Measurements from ENCODE around the gene MTG1.
A peak's percentile ranks its signal among the peaks of the same experiment; 100 is the strongest.

MTG1 gene

DNA sequence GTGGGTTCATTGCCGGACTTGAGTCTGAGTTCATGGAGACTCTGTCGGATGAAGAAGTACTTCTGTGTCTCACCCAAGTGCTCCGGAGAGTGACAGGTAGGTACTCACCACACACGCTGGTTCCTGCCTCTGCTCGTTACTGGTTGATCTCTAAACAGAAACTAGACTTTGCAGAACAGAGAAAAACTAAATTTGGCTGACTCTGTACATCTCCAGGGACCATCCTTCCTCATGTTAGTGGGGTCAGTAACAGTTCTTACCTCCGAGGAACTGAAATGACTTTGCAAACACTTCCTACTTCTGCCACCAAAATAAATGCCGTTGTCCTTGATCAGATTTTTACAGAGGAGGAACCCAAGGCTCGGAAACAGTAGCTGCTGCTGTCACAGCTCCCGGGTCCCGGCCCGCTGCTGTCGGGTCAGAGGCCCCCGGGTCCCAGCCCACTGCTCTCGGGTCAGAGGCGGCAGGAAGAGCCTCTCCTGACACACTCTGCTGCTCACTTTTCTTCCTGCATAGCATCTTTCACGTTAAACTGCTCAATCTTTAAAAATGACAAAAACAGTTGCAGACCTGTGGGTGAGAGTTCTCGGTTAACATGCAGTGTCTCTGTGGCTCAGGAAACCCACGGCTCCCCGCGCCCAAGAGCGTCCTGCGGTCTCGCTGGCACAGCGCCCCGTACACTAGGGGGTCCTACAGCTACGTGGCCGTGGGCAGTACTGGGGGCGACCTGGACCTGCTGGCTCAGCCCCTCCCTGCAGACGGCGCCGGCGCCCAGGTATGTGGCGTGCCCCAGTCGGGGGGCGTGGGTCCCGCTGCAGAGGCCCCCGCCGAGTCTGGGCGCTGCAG, 4.8 kb upstream of the MTG1 start:
- H3K27ac ChIP-seq = no peak overlapping the region

GRCh38 chr10:133390597-133391248, 3.2 kb upstream of the MTG1 start:
- no peak overlapping the region for H3K27ac ChIP-seq
- TF ChIP-seq, protein P1, sequence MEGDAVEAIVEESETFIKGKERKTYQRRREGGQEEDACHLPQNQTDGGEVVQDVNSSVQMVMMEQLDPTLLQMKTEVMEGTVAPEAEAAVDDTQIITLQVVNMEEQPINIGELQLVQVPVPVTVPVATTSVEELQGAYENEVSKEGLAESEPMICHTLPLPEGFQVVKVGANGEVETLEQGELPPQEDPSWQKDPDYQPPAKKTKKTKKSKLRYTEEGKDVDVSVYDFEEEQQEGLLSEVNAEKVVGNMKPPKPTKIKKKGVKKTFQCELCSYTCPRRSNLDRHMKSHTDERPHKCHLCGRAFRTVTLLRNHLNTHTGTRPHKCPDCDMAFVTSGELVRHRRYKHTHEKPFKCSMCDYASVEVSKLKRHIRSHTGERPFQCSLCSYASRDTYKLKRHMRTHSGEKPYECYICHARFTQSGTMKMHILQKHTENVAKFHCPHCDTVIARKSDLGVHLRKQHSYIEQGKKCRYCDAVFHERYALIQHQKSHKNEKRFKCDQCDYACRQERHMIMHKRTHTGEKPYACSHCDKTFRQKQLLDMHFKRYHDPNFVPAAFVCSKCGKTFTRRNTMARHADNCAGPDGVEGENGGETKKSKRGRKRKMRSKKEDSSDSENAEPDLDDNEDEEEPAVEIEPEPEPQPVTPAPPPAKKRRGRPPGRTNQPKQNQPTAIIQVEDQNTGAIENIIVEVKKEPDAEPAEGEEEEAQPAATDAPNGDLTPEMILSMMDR (conservative IDR thresholded peaks at IDR 0.05) = no peak
- no peak for TF ChIP-seq ZFX (IDR thresholded peaks at IDR 0.05)

More for the DNA sequence above, 4.8 kb upstream of the MTG1 start:
- no peak for TF ChIP-seq ZFX (IDR thresholded peaks at IDR 0.05)
- TF ChIP-seq, protein P1 (conservative IDR thresholded peaks at IDR 0.05) = no peak

- TF ChIP-seq ZFX (IDR thresholded peaks at IDR 0.05) = no peak
- TF ChIP-seq, protein P1 (conservative IDR thresholded peaks at IDR 0.05) = no peak
- H3K27ac ChIP-seq = no peak overlapping the region
Measured at GRCh38 chr10:133391249-133391635, 2.7 kb upstream of the MTG1 start.

DNA sequence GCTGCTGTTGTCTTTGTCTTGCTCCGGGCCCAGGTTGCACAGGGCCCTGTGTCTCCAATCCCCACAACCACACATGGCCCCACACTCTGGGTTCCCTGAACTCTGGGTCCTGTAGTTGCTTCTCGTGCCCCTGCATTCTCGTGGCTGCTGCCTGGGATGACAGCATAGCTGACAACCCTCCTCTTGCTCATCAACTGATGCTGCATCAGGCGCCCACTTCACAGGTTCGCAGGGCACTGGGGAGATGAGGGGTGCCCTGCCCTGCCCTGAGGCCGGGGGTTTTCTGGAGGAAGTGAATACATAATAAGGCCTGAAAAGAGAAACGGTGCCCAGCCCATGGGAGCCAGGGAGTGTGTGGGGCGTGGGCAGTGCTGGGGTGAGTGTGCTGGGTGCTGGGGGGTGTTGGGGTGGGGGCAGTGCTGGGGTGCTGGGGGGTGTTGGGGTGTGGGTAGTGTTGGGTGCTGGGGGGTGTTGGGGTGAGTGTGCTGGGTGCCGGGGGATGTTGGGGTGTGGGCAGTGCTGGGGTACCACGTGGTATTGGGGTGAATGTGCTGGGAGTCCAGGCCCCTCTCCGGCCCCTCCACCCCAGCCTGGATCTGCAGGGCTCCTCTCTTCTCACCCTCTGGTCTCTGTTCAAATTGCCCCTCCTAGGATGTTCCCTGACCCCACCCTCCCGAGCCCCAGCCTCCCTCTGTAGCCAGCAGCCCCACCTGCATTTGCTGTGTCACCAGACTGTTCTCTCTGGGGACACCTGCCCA, 2.0 kb upstream of the MTG1 start:
- no peak for TF ChIP-seq ZFX (IDR thresholded peaks at IDR 0.05)
- TF ChIP-seq, protein P1 (conservative IDR thresholded peaks at IDR 0.05) = no peak
- H3K27ac ChIP-seq = no peak overlapping the region

GRCh38 chr10:133393401-133394063, 425 bp upstream of the MTG1 start:
- TF ChIP-seq, protein P1 (conservative IDR thresholded peaks at IDR 0.05) = no peak
- no peak for TF ChIP-seq ZFX (IDR thresholded peaks at IDR 0.05)
- H3K27ac ChIP-seq = peak overlapping the region; percentile 98

DNA sequence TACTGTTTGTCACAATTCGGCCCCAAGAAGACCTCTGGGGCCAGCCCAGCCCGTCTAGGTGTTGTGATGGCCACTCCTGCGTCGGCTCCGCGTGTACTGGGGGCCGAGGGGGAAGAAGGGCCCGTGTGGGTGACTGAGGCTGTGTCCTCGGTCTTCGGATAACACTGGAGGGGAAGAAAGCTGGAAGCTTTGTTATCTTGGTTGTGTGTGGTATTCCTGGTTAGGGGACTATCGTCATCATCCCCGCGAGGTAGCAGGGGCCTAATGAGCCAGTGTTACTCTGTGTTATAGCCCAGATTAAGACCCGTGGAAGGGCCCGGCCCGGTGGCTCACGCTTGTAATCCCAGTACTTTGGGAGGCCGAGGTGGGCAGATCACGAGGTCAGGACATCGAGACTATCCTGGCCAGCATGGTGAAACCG, 854 bp downstream of the MTG1 start:
- TF ChIP-seq, protein P1 (conservative IDR thresholded peaks at IDR 0.05) = no peak
- TF ChIP-seq ZFX (IDR thresholded peaks at IDR 0.05) = no peak
- H3K27ac ChIP-seq = peak overlapping the region; percentile 98
